WTC11 (cell line): ENCODE data around the gene CAVIN1.
"Not testable (repeated sequence)": the region's sequence is repeated elsewhere in the genome, so short reads cannot be mapped to it uniquely, and the experiment has no call there.

Experiments used
- JUN ChIP-seq: sonication (generic); formaldehyde crosslinking; IDR thresholded peaks from 2 replicates; pipeline ENCODE4 v1.8.0; 2023; ENCODE audit warnings: mild to moderate bottlenecking, missing genetic modification reagents
- TF ChIP-seq, protein P1 (sequence below): fragments of 200-600 bp; IDR thresholded peaks from 2 replicates; pipeline ENCODE4 v1.8.0; 2022; ENCODE audit warnings: antibody characterized with exemption

DNA sequence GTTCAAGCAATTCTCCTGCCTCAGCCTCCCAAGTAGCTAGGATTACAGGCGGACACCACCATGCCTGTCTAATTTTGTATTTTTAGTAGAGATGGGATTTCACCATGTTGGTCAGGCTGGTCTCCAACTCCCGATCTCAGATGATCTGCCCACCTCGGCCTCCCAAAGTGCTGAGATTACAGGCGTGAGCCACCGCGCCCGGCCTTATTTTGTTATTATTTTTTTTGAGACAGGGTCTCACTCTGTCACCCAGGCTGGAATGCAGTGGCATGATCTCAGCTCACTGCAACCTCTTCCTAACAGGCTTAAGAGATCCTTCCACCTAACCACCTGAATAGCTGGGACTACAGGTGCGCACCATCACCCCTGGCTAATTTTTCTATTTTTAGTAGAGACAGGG is 27.5 kb downstream of the CAVIN1 start:
- TF ChIP-seq JUN, result not testable (repeated sequence)
- TF ChIP-seq, protein P1, sequence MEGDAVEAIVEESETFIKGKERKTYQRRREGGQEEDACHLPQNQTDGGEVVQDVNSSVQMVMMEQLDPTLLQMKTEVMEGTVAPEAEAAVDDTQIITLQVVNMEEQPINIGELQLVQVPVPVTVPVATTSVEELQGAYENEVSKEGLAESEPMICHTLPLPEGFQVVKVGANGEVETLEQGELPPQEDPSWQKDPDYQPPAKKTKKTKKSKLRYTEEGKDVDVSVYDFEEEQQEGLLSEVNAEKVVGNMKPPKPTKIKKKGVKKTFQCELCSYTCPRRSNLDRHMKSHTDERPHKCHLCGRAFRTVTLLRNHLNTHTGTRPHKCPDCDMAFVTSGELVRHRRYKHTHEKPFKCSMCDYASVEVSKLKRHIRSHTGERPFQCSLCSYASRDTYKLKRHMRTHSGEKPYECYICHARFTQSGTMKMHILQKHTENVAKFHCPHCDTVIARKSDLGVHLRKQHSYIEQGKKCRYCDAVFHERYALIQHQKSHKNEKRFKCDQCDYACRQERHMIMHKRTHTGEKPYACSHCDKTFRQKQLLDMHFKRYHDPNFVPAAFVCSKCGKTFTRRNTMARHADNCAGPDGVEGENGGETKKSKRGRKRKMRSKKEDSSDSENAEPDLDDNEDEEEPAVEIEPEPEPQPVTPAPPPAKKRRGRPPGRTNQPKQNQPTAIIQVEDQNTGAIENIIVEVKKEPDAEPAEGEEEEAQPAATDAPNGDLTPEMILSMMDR, result not testable (repeated sequence)
